HCT116 (cell line): ENCODE data around the gene CKAP2L. TPM values are rescaled to one million over a fixed set of nuclear protein-coding genes. Genes with fewer than 3 reads are reported as not detected.

Experiments
- ATAC-seq: fragments of 200-7000 bp; cut with Tn5 transposase; 2 replicates; pipeline ENCODE4 v1.9.1; 2020; ENCODE audit warnings: mild to moderate bottlenecking, moderate library complexity
- BruUV-seq: library from RNA; stranded (reverse); fragments of 400-500 nt; replicated peaks from 2 replicates; lab custom pipeline; 2021; lab: Mats Ljungman, UMichigan
- CTCF ChIA-PET: fragments of 300-600 bp; sonication (Branson Sonifier 250); formaldehyde crosslinking; loops from one replicate; lab custom pipeline; 2021; ENCODE audit warnings: antibody characterized with exemption; lab: Charles Lee
- POLR2A ChIA-PET: fragments of 300-600, 350-600 bp; sonication (Branson Sonifier 250); formaldehyde crosslinking; loops from one replicate; lab custom pipeline; 2021; ENCODE audit warnings: antibody characterized with exemption; lab: Charles Lee
- RAD21 ChIA-PET, 2 experiments: fragments of 300-600 bp; sonication (Branson Sonifier 250); formaldehyde crosslinking; loops; one replicate each; lab custom pipeline; 2023; ENCODE audit warnings: low total read pairs in 2 of 2; ENCODE audit not compliant: uncharacterized antibody in 2 of 2, unreplicated experiment in 2 of 2, low non-redundant PET in 1 of 2; lab: Charles Lee
- DNase-seq: peaks from one replicate; pipeline ENCODE4 v3.0.0-alpha.2; 2010; ENCODE audit warnings: low read depth, low spot score
- H2AFZ ChIP-seq: fragments of 200-600 bp; shearing (Covaris generic), sonication (generic); 2 replicates; pipeline ENCODE4 v1.6.1; 2017; ENCODE audit warnings: low read depth, mixed run types, mixed read lengths, antibody characterized with exemption, low read length; ENCODE audit not compliant: poor library complexity, severe bottlenecking
- H3K27ac ChIP-seq: 2 replicates; pipeline ENCODE4 v1.5.1; 2012; ENCODE audit warnings: low read depth, low read length
- H3K27me3 ChIP-seq: fragments of 200-600 bp; sonication (generic); 2 replicates; pipeline ENCODE4 v1.6.1; 2016; ENCODE audit warnings: mixed run types, low read length, mixed read lengths; ENCODE audit not compliant: insufficient read depth
- H3K36me3 ChIP-seq, 2 experiments: fragments of 200-500 bp in 1 of 2; fragments of 200-600 bp in 1 of 2; sonication (Bioruptor generic) in 1 of 2; sonication (generic) in 1 of 2; 2 replicates each; pipeline versions ENCODE4 v1.5.1 to v1.6.1; 2014 to 2016; ENCODE audit warnings: low read length in 2 of 2, inconsistent platforms in 1 of 2, mixed read lengths in 1 of 2, mixed run types in 1 of 2; ENCODE audit not compliant: insufficient read depth in 2 of 2, control insufficient read depth in 1 of 2
- H3K4me1 ChIP-seq, 2 experiments: fragments of 200-600 bp in 1 of 2; sonication (generic) in 1 of 2; 2 replicates each; pipeline versions ENCODE4 v1.5.1 to v1.6.1; 2012 to 2017; ENCODE audit warnings: low read length in 2 of 2, inconsistent platforms in 1 of 2, mild to moderate bottlenecking in 1 of 2, mixed read lengths in 1 of 2, mixed run types in 1 of 2, moderate library complexity in 1 of 2; ENCODE audit not compliant: insufficient read depth in 2 of 2, control insufficient read depth in 1 of 2
- H3K4me2 ChIP-seq: fragments of 200-600 bp; sonication (generic); 2 replicates; pipeline ENCODE4 v1.6.1; 2017; ENCODE audit warnings: mixed run types, low read length, mixed read lengths
- H3K4me3 ChIP-seq, 2 experiments: fragments of 200-600 bp in 1 of 2; sonication (generic) in 1 of 2; replicated peaks in 1 of 2; 2 replicates each; pipeline ENCODE4 v1.5.1; 2011 to 2016; ENCODE audit warnings: low read length in 2 of 2, control low read depth in 1 of 2, low read depth in 1 of 2, mild to moderate bottlenecking in 1 of 2, mixed read lengths in 1 of 2, mixed run types in 1 of 2
- H3K79me2 ChIP-seq: fragments of 200-600 bp; sonication (generic); 2 replicates; pipeline ENCODE4 v1.6.1; 2017; ENCODE audit warnings: mild to moderate bottlenecking, mixed run types, low read length, moderate library complexity, mixed read lengths; ENCODE audit not compliant: insufficient read depth
- H3K9ac ChIP-seq: fragments of 200-600 bp; sonication (generic); 2 replicates; pipeline ENCODE4 v1.6.1; 2016; ENCODE audit warnings: low read length, mixed read lengths
- H3K9me2 ChIP-seq: fragments of 200-600 bp; sonication (generic), shearing (Covaris generic); 2 replicates; pipeline ENCODE4 v1.6.1; 2017; ENCODE audit warnings: mixed run types, mild to moderate bottlenecking, moderate library complexity; ENCODE audit not compliant: insufficient read depth
- H3K9me3 ChIP-seq, 2 experiments: fragments of 200-500 bp in 1 of 2; fragments of 200-600 bp in 1 of 2; sonication (Bioruptor generic) in 1 of 2; sonication (generic) in 1 of 2; 2 replicates each; pipeline ENCODE4 v1.6.1; 2014 to 2017; ENCODE audit warnings: low read length in 2 of 2, mixed read lengths in 2 of 2, inconsistent platforms in 1 of 2, low read depth in 1 of 2, mild to moderate bottlenecking in 1 of 2, mixed run types in 1 of 2, moderate library complexity in 1 of 2; ENCODE audit not compliant: control insufficient read depth in 1 of 2, insufficient read depth in 1 of 2
- H4K20me1 ChIP-seq: fragments of 200-600 bp; sonication (generic), shearing (Covaris generic); 2 replicates; pipeline ENCODE4 v1.6.1; 2017; ENCODE audit warnings: mixed run types, mild to moderate bottlenecking, moderate library complexity; ENCODE audit not compliant: insufficient read depth
- CBX3 ChIP-seq: IDR thresholded peaks from 2 replicates; pipeline ENCODE4 v1.6.1; 2012; ENCODE audit warnings: low read depth
- CEBPB ChIP-seq: IDR thresholded peaks from 2 replicates; pipeline ENCODE4 v1.6.1; 2012; ENCODE audit warnings: low read depth
- CTCF ChIP-seq, 3 experiments: fragments of 200-600 bp in 1 of 3; sonication (generic) in 1 of 3; IDR thresholded peaks in 2 of 3; conservative IDR thresholded peaks in 1 of 3; 2 replicates each; pipeline ENCODE4 v1.5.1; 2012 to 2017; ENCODE audit warnings: low read depth in 2 of 3, low read length in 2 of 3, antibody characterized with exemption in 1 of 3, borderline replicate concordance in 1 of 3, control low read depth in 1 of 3, mild to moderate bottlenecking in 1 of 3, mixed read lengths in 1 of 3, mixed run types in 1 of 3, moderate library complexity in 1 of 3; ENCODE audit not compliant: insufficient read depth in 1 of 3
- EGR1 ChIP-seq: IDR thresholded peaks from 2 replicates; pipeline ENCODE4 v1.6.1; 2012; ENCODE audit warnings: low read depth
- ELF1 ChIP-seq: IDR thresholded peaks from 2 replicates; pipeline ENCODE4 v1.6.1; 2012; ENCODE audit warnings: low read depth, borderline replicate concordance
- EZH2phosphoT487 ChIP-seq: fragments of 200-600 bp; IDR thresholded peaks from 2 replicates; pipeline ENCODE4 v1.6.1; 2018; ENCODE audit warnings: antibody characterized with exemption, borderline replicate concordance
- POLR2AphosphoS5 ChIP-seq: IDR thresholded peaks from 2 replicates; pipeline ENCODE4 v1.6.1; 2011; ENCODE audit warnings: mild to moderate bottlenecking, low read depth, low read length, moderate library complexity
- RAD21 ChIP-seq: IDR thresholded peaks from 2 replicates; pipeline ENCODE4 v1.6.1; 2012; ENCODE audit warnings: low read depth, mild to moderate bottlenecking
- REST ChIP-seq: IDR thresholded peaks from 2 replicates; pipeline ENCODE4 v1.6.1; 2012; ENCODE audit warnings: low read depth
- SIN3A ChIP-seq: IDR thresholded peaks from 2 replicates; pipeline ENCODE4 v1.6.1; 2012; ENCODE audit warnings: low read depth
- SP1 ChIP-seq: IDR thresholded peaks from 2 replicates; pipeline ENCODE4 v1.6.1; 2012; ENCODE audit warnings: low read depth
- SRF ChIP-seq: IDR thresholded peaks from 2 replicates; pipeline ENCODE4 v1.6.1; 2012; ENCODE audit warnings: low read depth
- TCF7L2 ChIP-seq: IDR thresholded peaks from 2 replicates; pipeline ENCODE4 v1.7.0; 2011; ENCODE audit warnings: borderline replicate concordance, inconsistent platforms; ENCODE audit not compliant: insufficient read depth, insufficient read length; ENCODE audit errors: extremely low read depth
- ZFX ChIP-seq: fragments of 450-650 bp; IDR thresholded peaks from 2 replicates; pipeline ENCODE4 v1.6.1; 2017
- intact Hi-C: fragments of 100-400 bp; cut with micrococcal nuclease; formaldehyde crosslinking; loops from 2 replicates; pipeline ENCODE4 v1.10.0; 2022
- total RNA-seq: library from RNA; stranded (reverse); gene quantifications from one replicate; pipeline ENCODE4 v1.2.1, GENCODE V29; 2021; ENCODE audit not compliant: unreplicated experiment

CKAP2L gene
- total RNA-seq, 1 experiment from 2014 or later: 27.5 TPM

GRCh38 chr2:112760149-112760548 lies 4.3 kb downstream of the CKAP2L start:
- H2AFZ ChIP-seq: no peak overlapping the region
- H3K9ac ChIP-seq: no peak overlapping the region
- no peaks in the 10 kb centered on the region; the same call in 1 of the 2 replicates for H4K20me1 ChIP-seq
- H3K9me3 ChIP-seq: no peaks in the 10 kb centered on the region
- CTCF ChIA-PET: interaction anchor here (0.9 to 1.0 kb wide), 2 partner anchors 10 to 181 kb away, joined by 3 to 4 read pairs; no protein-coding TSS in a partner anchor
- DNase-seq (no peak), ATAC-seq (no peak)
- H3K27me3 ChIP-seq: no peaks in the 10 kb centered on the region
- intact Hi-C loops: no loop called here
- BruUV-seq: no TSS peak
- peaks cover 2 to 11% of the 10 kb centered on the region in 2 experiments; a peak in 2 of 4 replicates for H3K4me1 ChIP-seq
- H3K4me2 ChIP-seq: no peak overlapping the region
- H3K9me2 ChIP-seq: no peaks in the 10 kb centered on the region
- H3K79me2 ChIP-seq: peaks cover 45% of the 10 kb centered on the region
- POLR2A ChIA-PET: no interaction called here
- H3K36me3 ChIP-seq: peaks cover 25 to 47% of the 10 kb centered on the region in 2 experiments
- RAD21 ChIA-PET: no interaction called here
- no peak overlapping the region for H3K27ac ChIP-seq
- TF ChIP-seq SRF: no peak
- TF ChIP-seq REST: no peak
- no peak for TF ChIP-seq SP1
- no peak overlapping the region for H3K4me3 ChIP-seq

- no TSS peak for BruUV-seq
- Histone ChIP-seq H3K27me3 (no peaks in the 10 kb centered on the region), H3K4me3 (no peak overlapping the region), H2AFZ (no peak overlapping the region), H4K20me1 (no peaks in the 10 kb centered on the region; the same call in 1 of the 2 replicates), H3K79me2 (peaks cover 44% of the 10 kb centered on the region), H3K9me2 (no peaks in the 10 kb centered on the region), H3K36me3 (peaks cover 25 to 61% of the 10 kb centered on the region in 2 experiments), H3K4me1 (peaks cover 2 to 8% of the 10 kb centered on the region in 2 experiments; a peak in 2 of 4 replicates), H3K27ac (no peak overlapping the region), H3K4me2 (no peak overlapping the region), H3K9me3 (no peaks in the 10 kb centered on the region), H3K9ac (no peak overlapping the region)
- ChIA-PET POLR2A (no interaction called here), CTCF (no interaction called here), RAD21 (no interaction called here)
- DNase-seq: no peak
- intact Hi-C loops: no loop called here
- ATAC-seq: no peak
- TF ChIP-seq SIN3A (no peak), ELF1 (no peak), CBX3 (no peak), RAD21 (no peak), CTCF (IDR thresholded peaks at IDR 0.05 in 2 of 3, conservative IDR thresholded peaks at IDR 0.05 in 1 of 3; ENCODE audit: borderline replicate concordance in 1 of 3, insufficient read depth in 1 of 3, low read depth in 2 of 3, low read length in 2 of 3) (no peak), ZFX (no peak), TCF7L2 (no peak), EGR1 (no peak), POLR2AphosphoS5 (no peak), CEBPB (no peak), EZH2phosphoT487 (no peak)
These were observed 5.7 kb downstream of the CKAP2L start for GRCh38 chr2:112758711-112759110.
